ENCODE measurements around the gene PDSS2. TPM values are rescaled to one million over a fixed set of nuclear protein-coding genes. Genes with fewer than 3 reads are reported as not detected.

Gene PDSS2
- polyA plus RNA-seq, 3 donors, result 10.1 to 13.9 (median 13.3) TPM

GRCh38 chr6:107440936-107441335, 18.4 kb downstream of the PDSS2 start:
- no peak for TF ChIP-seq CTCF (IDR thresholded peaks at IDR 0.05)
- Histone ChIP-seq H3K4me1 (ENCODE audit: control insufficient read depth in 1 of 2, insufficient read depth in 2 of 2, low read length in 2 of 2) (no peaks in the 10 kb centered on the region), H3K36me3 (replicated peaks in 1 of 2; ENCODE audit: control insufficient read depth in 1 of 2, insufficient read depth in 2 of 2, low read length in 2 of 2) (peaks cover 0 to 5% of the 10 kb centered on the region in 2 donors), H3K9me3 (replicated peaks in 1 of 2; ENCODE audit: control insufficient read depth in 1 of 2, insufficient read depth in 1 of 2, low read length in 2 of 2) (no peaks in the 10 kb centered on the region), H3K4me2 (replicated peaks; ENCODE audit: extremely low read depth, low read length, poor library complexity, severe bottlenecking) (no peak overlapping the region), H3K27me3 (ENCODE audit: control insufficient read depth in 2 of 2, insufficient read depth in 2 of 2, low read length in 2 of 2) (no peaks in the 10 kb centered on the region), H2AFZ (ENCODE audit: insufficient read depth, low read depth, low read length, poor library complexity, severe bottlenecking) (no peak overlapping the region), H3K79me2 (ENCODE audit: insufficient read depth, low read length) (peaks cover 3% of the 10 kb centered on the region), H3K27ac (ENCODE audit: low read depth in 1 of 2, low read length in 2 of 2) (no peak overlapping the region), H3K9ac (ENCODE audit: insufficient read depth, low read length, poor library complexity, severe bottlenecking) (no peak overlapping the region), H4K20me1 (ENCODE audit: insufficient read depth, low read length) (peaks cover 7% of the 10 kb centered on the region), H3K4me3 (replicated peaks in 1 of 3; ENCODE audit: low read depth in 2 of 3, low read length in 3 of 3) (no peak overlapping the region)
- H3K4me3 Mint-ChIP-seq, result no peak overlapping the region
- peaks cover 6% of the 10 kb centered on the region for H3K4me1 Mint-ChIP-seq
- H3K27ac Mint-ChIP-seq, result no peak overlapping the region
- no peaks in the 10 kb centered on the region for H3K27me3 Mint-ChIP-seq (ENCODE audit: low read depth in 3 of 3)
- H3K9me3 Mint-ChIP-seq, result peaks cover 0 to 3% (median 2%) of the 10 kb centered on the region in 7 donors
- intact Hi-C loops (cut with micrococcal nuclease), result no loop called here
- H3K36me3 Mint-ChIP-seq, result peaks cover 7 to 9% of the 10 kb centered on the region in 2 donors
- DNase-seq, result no peak

GRCh38 chr6:107439406-107439805, 20.0 kb downstream of the PDSS2 start:
- no peak overlapping the region for H2AFZ ChIP-seq (ENCODE audit: insufficient read depth, low read depth, low read length, poor library complexity, severe bottlenecking)
- peaks cover 11% of the 10 kb centered on the region for H3K79me2 ChIP-seq (ENCODE audit: insufficient read depth, low read length)
- H3K9me3 Mint-ChIP-seq, result peaks cover 0 to 2% (median 0%) of the 10 kb centered on the region in 7 donors
- peaks cover 7% of the 10 kb centered on the region for H4K20me1 ChIP-seq (ENCODE audit: insufficient read depth, low read length)
- no peak for DNase-seq
- no peak overlapping the region for H3K27ac ChIP-seq (ENCODE audit: low read depth in 1 of 2, low read length in 2 of 2)
- 0% methylated on average over 1 of the region's 1 CpG for WGBS (ENCODE audit: insufficient coverage)
- H3K36me3 Mint-ChIP-seq, result peaks cover 2 to 7% of the 10 kb centered on the region in 2 donors
- intact Hi-C loops (cut with micrococcal nuclease), result no loop called here
- peaks cover 11% of the 10 kb centered on the region for H3K4me1 Mint-ChIP-seq
- peaks cover 0 to 5% of the 10 kb centered on the region in 2 donors for H3K36me3 ChIP-seq (replicated peaks in 1 of 2; ENCODE audit: control insufficient read depth in 1 of 2, insufficient read depth in 2 of 2, low read length in 2 of 2)
- H3K9me3 ChIP-seq (replicated peaks in 1 of 2; ENCODE audit: control insufficient read depth in 1 of 2, insufficient read depth in 1 of 2, low read length in 2 of 2), result no peaks in the 10 kb centered on the region
- no peak overlapping the region for H3K9ac ChIP-seq (ENCODE audit: insufficient read depth, low read length, poor library complexity, severe bottlenecking)
- no peak overlapping the region for H3K4me3 ChIP-seq (replicated peaks in 1 of 3; ENCODE audit: low read depth in 2 of 3, low read length in 3 of 3)
- H3K27me3 Mint-ChIP-seq (ENCODE audit: low read depth in 3 of 3), result no peaks in the 10 kb centered on the region
- no peak overlapping the region for H3K4me2 ChIP-seq (replicated peaks; ENCODE audit: extremely low read depth, low read length, poor library complexity, severe bottlenecking)
- H3K4me3 Mint-ChIP-seq, result no peak overlapping the region
- no peaks in the 10 kb centered on the region for H3K4me1 ChIP-seq (ENCODE audit: control insufficient read depth in 1 of 2, insufficient read depth in 2 of 2, low read length in 2 of 2)
- H3K27ac Mint-ChIP-seq, result peak overlapping the region in 1 of 7 donors; percentile 16
- no peaks in the 10 kb centered on the region for H3K27me3 ChIP-seq (ENCODE audit: control insufficient read depth in 2 of 2, insufficient read depth in 2 of 2, low read length in 2 of 2)
- TF ChIP-seq CTCF (IDR thresholded peaks at IDR 0.05), result no peak
